DND-41 (cell line): ENCODE measurements around the gene AAMDC.

Experiments
- EZH2 ChIP-seq: IDR thresholded peaks from 3 replicates; pipeline ENCODE4 v1.6.1; 2012; ENCODE audit warnings: borderline replicate concordance, low read depth, mild to moderate bottlenecking, moderate library complexity, low read length, inconsistent platforms; ENCODE audit not compliant: severe bottlenecking
- TF ChIP-seq, protein P1 (sequence below): IDR thresholded peaks from 2 replicates; pipeline ENCODE4 v1.5.1; 2012; ENCODE audit warnings: borderline replicate concordance, low read length, moderate library complexity, mild to moderate bottlenecking; ENCODE audit not compliant: poor library complexity, severe bottlenecking; ENCODE audit errors: extremely low read depth

DNA sequence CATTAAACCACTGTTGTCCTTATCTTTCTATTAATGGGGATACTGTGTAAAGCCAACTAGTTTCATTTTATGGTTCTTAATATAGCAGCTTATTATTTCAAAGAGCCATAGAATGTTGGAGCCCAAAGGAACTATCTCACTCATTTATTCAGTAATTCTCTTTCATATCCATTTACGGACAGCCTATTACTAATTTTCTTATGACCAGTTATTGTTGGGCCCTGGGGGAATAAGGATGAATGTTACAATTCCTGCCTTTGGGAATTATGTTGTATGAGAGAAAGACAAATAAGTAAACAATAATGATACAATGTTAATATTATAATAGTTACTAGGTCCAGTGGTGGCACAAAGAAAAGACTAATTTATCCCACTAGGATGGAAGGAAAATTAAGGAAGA lies 52.4 kb downstream of the AAMDC start:
- TF ChIP-seq, protein P1, sequence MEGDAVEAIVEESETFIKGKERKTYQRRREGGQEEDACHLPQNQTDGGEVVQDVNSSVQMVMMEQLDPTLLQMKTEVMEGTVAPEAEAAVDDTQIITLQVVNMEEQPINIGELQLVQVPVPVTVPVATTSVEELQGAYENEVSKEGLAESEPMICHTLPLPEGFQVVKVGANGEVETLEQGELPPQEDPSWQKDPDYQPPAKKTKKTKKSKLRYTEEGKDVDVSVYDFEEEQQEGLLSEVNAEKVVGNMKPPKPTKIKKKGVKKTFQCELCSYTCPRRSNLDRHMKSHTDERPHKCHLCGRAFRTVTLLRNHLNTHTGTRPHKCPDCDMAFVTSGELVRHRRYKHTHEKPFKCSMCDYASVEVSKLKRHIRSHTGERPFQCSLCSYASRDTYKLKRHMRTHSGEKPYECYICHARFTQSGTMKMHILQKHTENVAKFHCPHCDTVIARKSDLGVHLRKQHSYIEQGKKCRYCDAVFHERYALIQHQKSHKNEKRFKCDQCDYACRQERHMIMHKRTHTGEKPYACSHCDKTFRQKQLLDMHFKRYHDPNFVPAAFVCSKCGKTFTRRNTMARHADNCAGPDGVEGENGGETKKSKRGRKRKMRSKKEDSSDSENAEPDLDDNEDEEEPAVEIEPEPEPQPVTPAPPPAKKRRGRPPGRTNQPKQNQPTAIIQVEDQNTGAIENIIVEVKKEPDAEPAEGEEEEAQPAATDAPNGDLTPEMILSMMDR = no peak
- TF ChIP-seq EZH2 = no peak
